Activated CD4-positive, alpha-beta T cell treated with anti-CD3 and anti-CD28 coated beads, Interleukin-2, amount 50 U/mL, for 48 hours (primary cell): ENCODE results near the gene COL16A1.
A peak's percentile ranks its signal among the peaks of the same experiment; 100 is the strongest.
"Not testable (repeated sequence)": the region's sequence is repeated elsewhere in the genome, so short reads cannot be mapped to it uniquely, and the experiment has no call there.

ENCODE experiments used
- DNase-seq, 2 experiments: peaks; one replicate each; pipeline ENCODE4 v3.0.0-alpha.2; 2020

The COL16A1 gene

DNA sequence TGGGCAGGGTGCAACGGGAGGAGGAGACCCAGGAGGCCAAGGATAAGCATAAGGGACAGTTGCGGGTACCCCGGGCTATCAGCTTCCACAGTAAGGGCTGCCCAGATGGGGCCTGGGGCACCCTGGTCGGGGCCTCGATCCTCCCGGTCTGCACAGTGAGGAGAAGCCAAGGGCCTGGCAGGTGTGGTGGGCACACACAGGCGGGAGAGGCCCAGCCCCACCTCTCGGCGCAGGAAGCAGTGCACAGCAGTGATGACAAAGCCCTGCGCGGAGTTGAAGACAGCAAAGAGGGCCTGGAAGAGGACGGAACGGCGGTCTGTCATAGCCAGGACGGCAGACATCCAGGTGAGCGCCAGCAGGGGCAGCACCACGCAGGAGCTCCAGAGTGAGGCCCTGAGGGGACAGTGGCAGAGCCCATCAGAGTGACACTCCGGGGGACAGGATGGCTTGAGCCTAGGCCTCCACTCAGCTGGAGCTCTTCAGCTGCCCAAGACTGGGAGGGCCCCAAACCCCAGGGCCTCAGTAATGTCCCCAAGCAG is 29.0 kb upstream of the COL16A1 start:
- no peak for DNase-seq

DNA sequence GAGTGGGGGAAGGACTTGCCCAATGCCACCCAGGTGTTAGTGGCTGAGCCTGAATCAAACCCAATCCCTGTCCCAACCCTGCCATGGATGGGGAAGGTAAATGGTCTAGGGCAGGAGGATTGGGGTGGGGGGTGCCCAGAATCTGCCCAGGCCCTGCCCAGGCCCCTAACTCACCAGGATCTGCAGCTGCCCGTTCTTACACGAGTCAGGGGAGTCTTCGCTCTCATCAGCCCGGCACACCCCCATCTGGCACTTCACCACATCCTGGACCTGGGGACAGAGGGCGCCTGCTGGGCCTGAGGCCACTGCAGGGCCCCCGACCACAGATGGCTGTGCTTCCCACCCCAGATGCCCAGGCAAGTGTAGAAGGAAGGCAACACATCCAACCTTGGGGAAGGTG is 28.5 kb upstream of the COL16A1 start:
- DNase-seq, result no peak

DNA sequence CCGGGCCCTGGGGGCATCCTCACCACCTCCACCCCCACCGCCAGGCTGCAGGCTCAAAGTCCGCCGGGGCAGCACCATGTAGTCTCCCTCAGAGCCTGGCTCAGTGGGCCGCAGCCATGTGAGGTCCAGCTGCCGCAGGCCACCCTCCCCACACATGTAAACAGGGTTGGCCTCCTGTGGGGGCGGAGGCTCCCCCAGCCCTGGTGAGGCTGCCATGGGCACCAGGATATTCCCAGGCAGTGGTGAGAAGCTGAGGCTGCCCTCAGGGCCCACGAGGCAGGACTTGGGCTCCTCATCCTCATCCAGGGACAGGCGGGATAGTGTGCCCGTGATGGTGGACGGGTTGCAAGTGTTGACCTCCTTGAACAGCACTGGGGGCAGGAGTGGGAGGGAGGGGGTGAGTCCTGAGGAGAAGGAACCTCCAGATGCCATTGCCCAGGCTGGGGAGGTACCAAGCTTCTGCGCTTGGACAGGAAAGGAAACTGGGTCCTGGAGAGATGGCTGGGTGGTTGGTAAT is 27.3 kb upstream of the COL16A1 start:
- no peak for DNase-seq

DNA sequence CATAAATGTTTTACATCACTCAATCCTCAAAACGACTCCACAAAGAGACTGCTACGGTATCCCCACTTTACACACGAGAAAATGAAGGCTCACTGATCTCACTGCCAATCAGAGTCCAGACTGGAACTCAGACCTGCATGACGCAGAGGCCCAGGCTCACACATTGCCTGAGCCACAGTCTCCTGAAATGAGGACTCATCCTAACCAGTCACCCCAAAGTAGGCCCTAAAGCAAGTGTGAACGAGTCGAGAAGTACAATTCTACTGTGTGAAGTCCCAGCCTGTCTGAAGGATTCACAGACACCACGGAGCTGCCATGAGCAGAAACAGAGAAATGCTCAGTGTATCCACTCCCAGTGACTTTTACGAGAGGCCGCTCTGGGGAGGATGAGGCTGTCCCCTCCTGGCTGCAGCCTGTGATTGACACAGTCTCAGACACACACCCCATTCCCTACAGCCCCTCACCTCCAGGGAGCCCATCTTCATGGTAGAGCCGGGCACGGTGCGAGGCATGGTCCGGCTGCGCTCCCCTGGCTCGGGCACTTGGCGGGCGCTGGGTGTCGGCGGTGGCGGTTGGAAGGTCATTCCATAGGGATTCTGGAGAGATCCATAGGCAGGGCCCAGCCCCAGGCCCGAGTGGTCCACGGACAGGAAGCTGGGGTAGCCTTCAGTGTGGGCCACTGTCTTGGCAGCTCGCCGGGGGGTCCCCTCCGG is 26.7 kb upstream of the COL16A1 start:
- no peak for DNase-seq

DNA sequence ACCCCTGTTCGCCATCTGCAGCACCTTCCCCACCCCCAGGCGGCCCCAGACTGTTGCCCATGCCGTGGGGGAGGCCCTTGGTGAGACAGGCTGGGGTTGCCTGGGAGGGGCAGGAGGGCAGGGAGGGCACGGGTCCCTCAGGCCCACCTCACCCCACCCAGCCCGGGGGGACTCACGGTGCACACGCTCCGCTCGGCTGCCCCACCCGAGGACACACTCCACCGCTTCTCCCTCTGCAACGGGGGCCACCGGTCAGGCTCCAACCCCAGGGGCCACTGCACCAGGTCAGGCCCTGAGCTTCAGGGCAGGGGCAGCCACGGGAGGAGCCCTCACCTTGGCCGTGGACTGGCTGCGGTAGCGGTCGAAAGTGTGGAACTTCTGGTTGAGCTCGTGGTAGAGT is 24.0 kb upstream of the COL16A1 start:
- no peak for DNase-seq

DNA sequence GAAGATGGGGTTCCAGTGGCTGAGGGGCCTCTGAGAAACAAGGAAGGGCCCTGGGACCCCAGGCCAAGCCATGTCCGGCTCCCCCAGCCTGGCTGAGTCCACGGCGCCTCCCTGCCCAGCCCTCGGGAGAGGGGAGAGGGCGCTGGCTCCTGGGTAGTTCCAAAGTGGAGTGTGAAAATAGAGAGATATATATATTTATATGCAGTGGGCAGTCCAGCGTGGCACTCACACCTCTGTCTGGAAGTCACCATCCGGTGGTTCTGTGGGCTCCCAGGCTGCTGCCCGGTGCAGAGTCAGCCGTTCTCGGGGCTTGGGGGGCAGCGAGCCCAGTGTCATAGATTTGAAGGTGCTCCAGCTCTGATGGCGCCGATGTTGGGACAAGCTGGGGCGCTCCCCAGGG is 23.4 kb upstream of the COL16A1 start:
- no peak for DNase-seq

DNA sequence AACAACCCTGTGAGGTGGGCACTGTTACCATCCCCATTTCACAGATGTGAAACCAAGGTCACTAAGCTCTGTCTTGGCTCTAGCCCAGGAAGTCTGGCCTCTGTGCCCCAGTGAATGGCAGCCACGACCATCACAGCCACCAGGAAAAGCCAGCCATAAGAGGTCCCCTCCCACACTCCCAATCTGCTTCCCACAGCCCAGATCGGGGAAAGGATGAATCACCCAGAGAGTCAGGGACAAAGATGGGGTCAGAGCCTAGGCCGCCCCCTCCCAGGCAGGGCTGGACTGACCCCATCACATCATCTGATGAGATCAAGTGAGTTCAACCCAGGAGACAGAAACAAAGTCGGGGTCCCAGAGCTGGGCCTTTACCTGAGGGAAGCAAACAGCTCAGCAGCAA is 22.9 kb upstream of the COL16A1 start:
- no peak for DNase-seq

DNA sequence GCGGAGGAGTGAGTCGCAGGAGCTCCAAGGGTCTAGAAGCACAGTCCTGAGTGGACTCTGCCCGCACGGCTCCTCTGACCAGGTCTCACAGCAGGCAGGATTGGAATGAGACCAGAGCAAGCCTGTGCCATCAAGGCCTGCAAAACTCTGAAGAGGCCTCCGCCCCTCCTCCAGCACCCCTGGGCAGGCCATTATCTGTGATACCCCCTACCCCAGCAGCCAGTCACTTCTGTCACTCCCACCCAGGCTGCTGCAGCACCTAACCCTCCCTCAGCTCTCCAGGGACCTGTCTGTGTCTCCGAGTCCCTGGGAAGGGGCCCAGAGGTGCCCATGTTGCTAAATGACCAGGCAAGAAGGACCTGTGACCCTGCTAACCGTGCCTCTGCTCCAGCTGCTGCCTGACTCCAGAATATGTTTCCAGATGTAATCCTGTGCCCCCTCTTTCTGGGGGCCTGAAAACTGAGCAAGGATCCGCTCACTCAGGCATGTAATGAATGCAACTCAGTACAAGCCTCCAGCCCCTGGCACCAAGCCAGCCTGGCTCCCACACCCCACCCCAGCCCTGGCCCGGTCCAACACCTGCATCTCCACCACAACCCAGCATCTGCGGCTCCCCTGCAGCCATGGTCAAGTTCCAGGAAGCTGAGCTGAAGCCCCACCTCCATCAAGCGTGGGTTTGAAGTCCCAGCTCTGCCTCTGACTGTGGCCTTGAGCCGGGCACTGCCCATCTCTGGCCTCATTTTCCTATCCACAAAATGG is 22.1 kb upstream of the COL16A1 start:
- no peak for DNase-seq

DNA sequence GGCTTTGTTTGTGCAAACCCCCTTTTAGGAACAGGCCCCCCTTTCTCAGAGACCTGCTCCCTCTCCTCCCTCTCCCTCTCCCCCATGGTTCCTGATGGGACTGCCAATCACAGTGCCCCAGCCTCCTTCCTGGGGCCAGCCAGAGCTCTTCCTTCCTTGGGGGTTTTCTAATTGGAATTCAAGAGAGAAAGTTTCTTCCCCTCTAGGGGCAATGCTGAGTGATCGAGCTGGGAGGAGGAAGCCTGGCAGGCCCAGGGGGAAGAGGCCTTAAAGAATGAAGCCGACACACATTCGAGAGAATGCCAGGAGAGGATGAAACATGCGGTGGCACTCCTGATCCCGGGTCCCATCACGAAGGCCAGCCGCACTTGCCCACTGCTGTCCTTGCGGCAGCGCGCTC is 21.3 kb upstream of the COL16A1 start:
- DNase-seq, result no peak

DNA sequence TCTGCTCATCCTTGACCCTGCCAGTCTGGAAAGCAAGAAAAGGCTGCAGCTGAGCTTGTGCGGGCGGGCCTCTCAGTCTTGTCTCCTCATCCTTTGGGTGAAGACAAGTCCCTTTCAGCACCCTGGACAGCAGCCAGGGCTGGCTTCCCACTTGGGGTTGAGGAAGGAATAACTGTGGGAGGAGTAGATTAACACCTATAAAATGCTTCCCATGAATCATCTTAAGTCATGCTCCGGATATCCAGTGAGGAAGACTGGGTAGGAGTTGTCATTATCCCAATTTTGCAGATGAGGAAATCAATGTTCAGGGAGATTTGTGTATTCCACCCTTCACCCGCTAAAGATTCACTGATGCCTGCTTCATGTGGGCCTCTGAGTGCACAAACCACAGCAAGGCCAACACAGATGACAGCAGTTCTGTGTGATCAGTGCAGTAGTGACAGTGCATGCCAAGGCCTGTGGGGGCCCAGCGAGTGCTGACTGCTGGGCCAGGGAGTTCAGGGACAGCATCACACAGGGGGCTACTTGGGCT is 20.1 kb upstream of the COL16A1 start:
- peak; percentile 57 to 66 for DNase-seq

DNA sequence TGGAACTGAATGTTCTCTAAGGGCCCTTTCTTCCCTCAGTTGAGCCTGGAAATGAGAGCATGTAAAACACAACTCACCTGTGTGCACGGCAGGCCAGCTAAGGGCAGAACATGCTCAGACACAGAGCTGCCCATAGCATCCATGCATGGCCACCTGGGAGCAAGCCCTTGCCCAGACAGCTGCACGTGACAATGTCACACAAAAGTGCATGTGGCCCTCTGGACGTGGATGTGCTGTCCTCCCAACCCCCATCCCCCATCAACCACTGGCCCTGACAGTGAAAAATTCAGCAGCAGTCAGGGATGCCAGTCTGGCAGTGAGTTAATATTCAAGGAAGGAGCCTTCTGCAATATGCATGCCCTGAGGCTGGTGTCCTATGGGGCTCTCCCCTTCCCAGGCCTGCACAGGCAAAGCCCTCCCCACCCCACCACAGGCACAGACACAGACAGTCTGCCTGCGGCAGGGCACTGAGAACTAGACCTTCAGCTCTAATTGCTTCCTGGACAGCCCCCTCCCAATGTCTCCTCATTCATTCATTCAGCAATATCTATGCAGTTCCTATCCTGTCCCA is 14.6 kb upstream of the COL16A1 start:
- DNase-seq, result no peak

DNA sequence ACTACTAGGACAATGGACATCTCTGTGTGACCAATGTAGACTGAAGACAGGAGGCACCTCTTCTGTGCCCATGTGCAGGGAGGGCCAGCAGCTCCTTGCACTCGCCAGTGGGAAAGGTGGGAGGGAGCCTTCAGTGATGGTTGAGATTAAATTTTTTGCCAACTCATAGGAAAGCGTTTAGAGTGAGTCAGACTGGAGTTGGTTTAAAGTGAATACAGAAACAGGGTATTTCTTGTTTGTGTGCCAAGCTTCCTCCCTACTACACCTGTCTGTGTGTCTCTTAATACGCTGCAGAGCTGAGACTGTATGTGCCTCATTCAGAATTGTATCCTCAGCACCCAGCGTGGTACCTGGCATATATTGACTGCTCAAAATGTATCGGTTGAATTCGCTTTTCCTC is 13.5 kb upstream of the COL16A1 start:
- no peak for DNase-seq

DNA sequence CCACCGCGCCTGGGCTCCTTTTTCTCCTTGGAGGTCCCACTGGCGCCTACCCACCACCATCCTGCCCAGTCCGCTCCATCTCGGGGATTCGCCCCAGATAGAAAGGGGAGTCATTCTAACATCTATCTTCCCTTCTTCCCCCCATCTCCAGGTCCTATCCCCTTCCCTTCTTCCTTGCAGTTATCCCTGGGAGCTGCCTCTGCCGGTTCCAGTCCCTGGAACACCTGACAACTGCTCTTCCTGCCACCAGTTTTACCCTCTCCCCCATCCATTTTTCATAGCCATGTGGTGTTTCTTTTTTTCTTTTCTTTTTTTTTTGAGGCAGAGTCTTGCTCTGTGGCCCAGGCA is 12.0 kb upstream of the COL16A1 start:
- DNase-seq, result no peak

DNA sequence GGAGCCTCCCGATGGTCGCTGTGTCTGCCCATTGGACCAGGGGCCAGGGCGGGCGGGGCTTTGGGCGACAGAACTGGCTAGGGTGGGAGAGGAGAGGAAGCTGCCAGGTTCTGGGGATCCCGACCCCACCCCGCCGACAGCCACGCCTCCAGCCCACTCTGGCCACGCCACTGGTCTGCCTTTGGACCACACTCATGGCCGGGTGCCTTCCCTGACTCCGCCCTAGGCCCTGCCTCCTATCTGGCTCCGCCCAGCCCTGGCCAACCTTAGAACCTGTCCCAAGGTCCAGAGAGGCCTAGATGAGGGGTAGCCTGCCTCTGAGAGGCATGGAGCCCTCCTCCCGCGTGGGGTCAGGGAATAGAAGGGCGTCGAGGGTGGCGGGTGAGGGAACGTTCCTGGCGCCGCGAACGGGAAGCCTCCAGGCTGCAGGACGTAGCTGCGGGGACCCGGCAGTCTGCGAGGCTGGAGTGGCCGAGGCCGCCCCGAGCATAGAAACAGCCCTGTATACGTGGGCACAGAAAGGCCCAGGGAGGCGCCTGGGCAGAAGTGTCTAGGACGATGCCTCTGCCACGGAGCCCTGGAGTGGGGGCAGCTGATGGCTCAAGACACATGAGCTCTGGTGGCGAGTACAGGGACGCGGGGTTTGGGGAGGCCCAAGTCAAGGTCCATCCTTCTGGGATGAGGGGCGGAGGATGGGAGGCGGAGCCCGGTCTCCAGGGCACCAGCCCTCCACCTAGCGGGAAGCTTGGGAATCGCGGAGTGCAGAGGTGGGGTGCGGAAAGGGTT is 11.5 kb upstream of the COL16A1 start:
- DNase-seq, result peak; percentile 62 to 69

DNA sequence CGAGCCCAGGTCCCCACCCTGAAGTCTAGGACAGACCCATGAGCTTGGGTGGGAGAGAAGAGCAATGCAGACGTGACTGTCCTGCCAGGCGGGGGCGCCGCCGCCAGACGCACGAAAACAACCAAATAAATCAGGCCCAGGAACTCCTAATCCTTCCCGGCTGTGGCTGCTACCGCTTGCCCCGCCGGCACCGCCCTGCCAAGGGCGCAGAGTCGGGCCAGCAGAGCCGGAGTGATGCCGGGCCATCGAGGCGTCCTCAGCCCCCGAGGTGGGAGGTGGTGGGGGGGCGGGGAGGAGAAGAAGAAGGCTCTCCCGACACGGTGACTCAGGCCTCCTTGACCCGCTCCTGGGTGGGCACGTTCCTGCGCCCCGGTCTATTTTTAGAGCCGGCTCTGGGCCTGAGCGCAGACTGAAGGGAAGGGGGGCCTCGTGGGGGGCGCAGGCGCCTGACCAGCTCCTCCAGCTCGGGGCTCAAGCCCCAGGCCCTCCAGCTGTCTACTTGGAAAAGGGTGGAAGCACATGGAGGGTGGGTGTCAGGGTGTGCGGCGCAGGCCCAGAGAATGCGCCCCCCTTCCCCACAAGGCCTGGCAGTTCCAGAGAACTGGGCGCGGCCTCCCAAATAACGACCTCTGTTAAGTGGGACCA is 10.7 kb upstream of the COL16A1 start:
- DNase-seq, result peak; percentile 30 to 38

DNA sequence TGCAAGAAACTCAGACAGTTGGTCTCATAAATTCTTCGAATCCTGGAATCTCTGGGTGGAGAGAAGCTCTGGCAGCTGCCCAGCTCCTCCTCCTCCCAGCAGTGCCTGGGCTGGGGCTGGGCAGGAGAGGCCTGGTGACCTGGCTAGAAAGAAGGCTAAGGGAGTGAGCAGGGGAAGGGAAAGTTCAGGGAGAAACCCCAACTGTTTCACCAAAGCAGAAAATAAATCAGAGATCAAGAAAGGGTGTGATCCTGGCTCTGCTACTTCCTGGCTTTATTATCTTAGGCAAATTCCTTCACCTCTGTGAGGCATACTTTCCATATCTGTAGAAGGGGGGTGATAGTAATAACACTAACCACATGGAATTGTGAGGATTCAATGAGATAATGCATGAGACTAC is 8.8 kb upstream of the COL16A1 start:
- no peak for DNase-seq

DNA sequence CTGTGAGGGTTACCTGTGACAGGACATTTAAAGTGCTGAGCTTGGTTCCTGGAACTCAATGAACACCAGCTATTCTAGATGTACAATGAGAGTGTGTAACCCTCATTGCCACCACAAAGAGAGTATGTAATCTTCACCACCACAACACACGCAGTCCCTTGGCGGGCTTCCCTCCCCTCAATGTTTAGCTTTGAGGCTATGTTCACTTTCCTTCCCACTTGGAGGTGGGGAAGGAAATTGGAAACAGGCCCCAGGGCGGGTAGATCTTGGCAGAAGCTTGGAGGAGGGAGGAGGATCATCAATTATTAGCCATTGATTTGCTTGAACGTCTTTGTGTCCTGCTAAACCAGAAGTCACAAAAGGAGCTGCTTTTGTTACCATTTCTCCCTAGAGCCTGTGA is 8.3 kb upstream of the COL16A1 start:
- no peak for DNase-seq

DNA sequence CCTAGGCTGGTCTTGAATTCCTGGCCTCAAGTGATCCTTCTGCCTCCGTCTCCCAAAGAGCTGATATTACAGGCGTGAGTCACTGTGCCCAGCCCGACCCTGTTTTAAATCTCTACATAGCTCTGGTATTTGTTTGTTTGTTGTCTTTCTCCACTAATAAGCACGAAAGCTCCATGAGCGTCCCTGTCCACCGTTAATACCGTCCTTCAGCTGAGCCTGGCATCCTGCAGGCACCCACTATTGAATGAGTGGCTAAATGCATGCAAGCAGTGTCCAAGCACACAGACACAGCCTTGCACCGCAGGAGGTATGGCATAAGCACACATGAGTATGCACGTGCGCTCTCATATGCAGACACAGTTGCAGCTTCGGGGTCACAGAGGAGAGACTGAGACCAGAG is 4.5 kb upstream of the COL16A1 start:
- DNase-seq, result no peak

DNA sequence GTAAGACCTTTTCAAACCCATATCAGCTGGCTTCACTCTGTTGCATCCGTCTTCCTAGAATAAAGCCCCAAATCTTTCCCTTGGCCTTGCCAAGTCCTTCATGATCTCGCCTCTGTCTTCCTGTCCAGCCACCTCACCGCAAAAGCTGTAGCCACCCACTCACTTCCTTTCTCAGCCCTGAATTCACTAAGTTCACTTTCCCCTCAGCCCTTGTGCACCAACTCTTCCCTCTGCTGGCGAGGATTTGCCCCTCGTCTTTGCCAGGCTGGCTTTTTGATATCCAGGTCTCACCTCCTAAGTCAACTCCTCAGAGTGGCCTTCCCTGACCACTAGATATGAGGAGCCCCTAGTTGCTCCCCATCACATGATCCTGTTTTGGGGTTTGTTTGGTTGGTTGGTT is 3.9 kb upstream of the COL16A1 start:
- DNase-seq, result peak; percentile 18 to 28

DNA sequence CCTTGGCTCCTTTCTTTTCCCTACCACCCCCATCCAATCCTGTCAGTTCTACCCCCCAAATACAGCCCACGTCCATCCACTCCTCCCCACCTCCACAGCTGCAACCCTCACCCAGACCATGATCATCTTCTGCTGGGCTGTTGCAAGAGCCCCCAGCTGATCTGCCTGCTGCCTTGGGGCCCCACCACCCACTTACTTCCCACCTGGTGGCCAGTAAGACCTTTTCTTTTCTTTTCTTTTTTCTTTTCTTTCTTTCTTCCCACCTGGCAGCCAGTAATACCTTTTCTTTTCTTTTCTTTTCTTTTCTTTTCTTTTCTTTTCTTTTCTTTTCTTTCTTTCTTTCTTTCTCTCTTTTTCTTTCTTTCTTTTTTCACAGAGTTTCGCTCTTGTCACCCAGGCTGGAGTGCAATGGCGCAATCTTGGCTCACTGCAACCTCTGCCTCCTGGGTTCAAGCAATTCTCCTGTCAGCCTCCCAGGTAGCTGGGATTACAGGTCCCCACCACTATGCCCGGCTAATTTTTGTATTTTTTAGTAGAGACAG is 3.3 kb upstream of the COL16A1 start:
- DNase-seq, result not testable (repeated sequence)

DNA sequence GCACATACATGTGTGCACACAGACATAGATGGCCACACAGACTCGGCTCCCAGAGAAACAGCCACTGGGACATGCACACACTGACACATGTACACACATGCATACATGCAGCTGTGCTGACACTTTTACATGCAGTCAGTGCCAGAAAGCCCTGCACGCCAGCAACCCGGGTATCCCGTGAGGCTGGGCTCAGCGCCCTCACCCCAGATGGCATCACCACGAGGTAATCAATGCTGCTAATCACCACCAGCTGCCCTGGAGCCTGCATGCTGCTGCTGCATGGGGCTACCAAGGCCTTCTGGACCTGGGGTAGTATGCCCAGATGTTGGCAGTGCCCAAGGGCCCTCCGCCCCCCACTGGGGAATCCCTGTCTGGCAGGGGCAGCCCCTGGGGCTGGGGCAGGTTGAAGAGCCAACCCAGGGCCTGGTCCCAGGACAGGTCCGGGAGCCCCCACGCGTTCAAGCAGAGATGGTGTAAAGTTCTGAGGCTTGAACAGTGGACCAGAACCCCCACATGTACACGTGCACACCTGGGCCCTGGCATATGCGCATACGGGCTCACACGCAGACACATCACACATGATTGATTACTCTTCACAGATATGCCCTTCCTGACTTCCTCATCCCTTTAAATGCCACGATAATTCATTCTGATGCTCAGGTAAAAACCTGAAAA is 2.7 kb upstream of the COL16A1 start:
- DNase-seq, result no peak
